Psoas muscle (tissue), 8 donors: ENCODE results near the gene MYO5C. TPM values are rescaled to one million over a fixed set of nuclear protein-coding genes. Genes with fewer than 3 reads are reported as not detected.

Experiments
- ATAC-seq, 4 donors: fragments of 200-7000 bp; cut with Tn5 transposase; one replicate each; pipeline ENCODE4 v1.9.1; 2020; ENCODE audit warnings: moderate library complexity in 3 of 4, mild to moderate bottlenecking in 2 of 4
- DNase-seq, 2 donors: peaks; one replicate each; pipeline ENCODE4 v3.0.0-alpha.2; 2020
- H3K27ac ChIP-seq: fragments of 200-600 bp; one replicate; pipeline ENCODE4 v1.8.0; 2022
- H3K27me3 ChIP-seq, 3 donors: fragments of 200-600 bp in 1 of 3; one replicate each; pipeline versions ENCODE4 v1.6.1 to v1.8.0; 2013 to 2022; ENCODE audit warnings: low read length in 2 of 3, mild to moderate bottlenecking in 2 of 3, moderate library complexity in 1 of 3; ENCODE audit not compliant: insufficient read depth in 3 of 3
- H3K36me3 ChIP-seq, 2 donors: fragments of 200-600 bp in 1 of 2; one replicate each; pipeline versions ENCODE4 v1.6.1 to v1.8.0; 2013 to 2022; ENCODE audit warnings: low read depth in 1 of 2, mild to moderate bottlenecking in 1 of 2, moderate library complexity in 1 of 2; ENCODE audit not compliant: insufficient read depth in 1 of 2
- H3K4me1 ChIP-seq: fragments of 200-600 bp; one replicate; pipeline ENCODE4 v1.8.0; 2022
- H3K4me3 ChIP-seq: fragments of 200-600 bp; one replicate; pipeline ENCODE4 v1.8.0; 2022; ENCODE audit warnings: mild to moderate bottlenecking
- H3K9me3 ChIP-seq: fragments of 200-600 bp; one replicate; pipeline ENCODE4 v1.8.0; 2022
- WGBS, 3 donors: extraction: QIAGEN DNeasy Blood & Tissue Kit; methylation state at CpG; one replicate each; pipeline versions ENCODE4 v1.1.6 to v1.1.7; 2013; 5-methylcytosine and 5-hydroxymethylcytosine counted together
- intact Hi-C, 2 donors: fragments of 100-400 bp; cut with DNase I; formaldehyde crosslinking; loops; one replicate each; pipeline versions ENCODE4 v1.11.0 to v1.14.2; 2022
- polyA plus RNA-seq, 3 donors: library from polyadenylated mRNA; stranded (reverse); fragments of 200-250 nt; gene quantifications; one replicate each; pipeline ENCODE4 v1.2.3, GENCODE V29; 2013
- total RNA-seq, 4 donors: library from RNA; stranded (reverse); fragmentation: NEBNext Ultra II Directional in 2 of 4; extraction: Animal tissue kit (Norgen Biotek cat#: 25700) in 2 of 4; gene quantifications; one replicate each; pipeline versions ENCODE4 v1.2.1 to v1.2.4, GENCODE V29; 2021 to 2023
- TF ChIP-seq, protein P1 (sequence below): fragments of 200-600 bp; IDR thresholded peaks from one replicate; pipeline ENCODE4 v1.8.0; 2022; ENCODE audit warnings: antibody characterized with exemption
- donor health status: healthy with polysubstance abuse.
- donor health status: DM: no; HTN: no; CAD: no; lungs with moderate emphysema.
- donor health status: Bipolar disorder and iron deficiency.
- donor health status: healthy.
- donor health status: DM: yes; HTN: yes; CAD: no.
- donor health status: DM: no; HTN: no; CAD: no.
- donor health status: DM: no; HTN: no; CAD: no.
- donor health status: DM: yes; HTN: yes; CAD: no.

Gene MYO5C
- total and polyA plus RNA-seq, 7 donors, result 0.53 to 3.0 (median 1.2) TPM

- 79 to 86% (median 86%) methylated on average over 3 of the region's 3 CpGs for WGBS, 3 donors
- intact Hi-C loops, result loop anchor here (10.0 kb wide), 3 partner anchors 80 to 190 kb away; partner anchors contain the start of gene MYO5A (in 1 of the 2)
- ATAC-seq (no peak), DNase-seq (no peak)
- H3K36me3 ChIP-seq, result peaks cover 0 to 30% of the 10 kb centered on the region in 2 donors
- H3K4me3 ChIP-seq, result no peak overlapping the region
- H3K4me1 ChIP-seq, result peaks cover 6% of the 10 kb centered on the region
- H3K9me3 ChIP-seq, result no peaks in the 10 kb centered on the region
- no peaks in the 10 kb centered on the region for H3K27me3 ChIP-seq
- TF ChIP-seq, protein P1, sequence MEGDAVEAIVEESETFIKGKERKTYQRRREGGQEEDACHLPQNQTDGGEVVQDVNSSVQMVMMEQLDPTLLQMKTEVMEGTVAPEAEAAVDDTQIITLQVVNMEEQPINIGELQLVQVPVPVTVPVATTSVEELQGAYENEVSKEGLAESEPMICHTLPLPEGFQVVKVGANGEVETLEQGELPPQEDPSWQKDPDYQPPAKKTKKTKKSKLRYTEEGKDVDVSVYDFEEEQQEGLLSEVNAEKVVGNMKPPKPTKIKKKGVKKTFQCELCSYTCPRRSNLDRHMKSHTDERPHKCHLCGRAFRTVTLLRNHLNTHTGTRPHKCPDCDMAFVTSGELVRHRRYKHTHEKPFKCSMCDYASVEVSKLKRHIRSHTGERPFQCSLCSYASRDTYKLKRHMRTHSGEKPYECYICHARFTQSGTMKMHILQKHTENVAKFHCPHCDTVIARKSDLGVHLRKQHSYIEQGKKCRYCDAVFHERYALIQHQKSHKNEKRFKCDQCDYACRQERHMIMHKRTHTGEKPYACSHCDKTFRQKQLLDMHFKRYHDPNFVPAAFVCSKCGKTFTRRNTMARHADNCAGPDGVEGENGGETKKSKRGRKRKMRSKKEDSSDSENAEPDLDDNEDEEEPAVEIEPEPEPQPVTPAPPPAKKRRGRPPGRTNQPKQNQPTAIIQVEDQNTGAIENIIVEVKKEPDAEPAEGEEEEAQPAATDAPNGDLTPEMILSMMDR, result no peak
- H3K27ac ChIP-seq, result no peak overlapping the region
Measured at GRCh38 chr15:52334491-52335160, 39.0 kb upstream of the MYO5C start.

DNA sequence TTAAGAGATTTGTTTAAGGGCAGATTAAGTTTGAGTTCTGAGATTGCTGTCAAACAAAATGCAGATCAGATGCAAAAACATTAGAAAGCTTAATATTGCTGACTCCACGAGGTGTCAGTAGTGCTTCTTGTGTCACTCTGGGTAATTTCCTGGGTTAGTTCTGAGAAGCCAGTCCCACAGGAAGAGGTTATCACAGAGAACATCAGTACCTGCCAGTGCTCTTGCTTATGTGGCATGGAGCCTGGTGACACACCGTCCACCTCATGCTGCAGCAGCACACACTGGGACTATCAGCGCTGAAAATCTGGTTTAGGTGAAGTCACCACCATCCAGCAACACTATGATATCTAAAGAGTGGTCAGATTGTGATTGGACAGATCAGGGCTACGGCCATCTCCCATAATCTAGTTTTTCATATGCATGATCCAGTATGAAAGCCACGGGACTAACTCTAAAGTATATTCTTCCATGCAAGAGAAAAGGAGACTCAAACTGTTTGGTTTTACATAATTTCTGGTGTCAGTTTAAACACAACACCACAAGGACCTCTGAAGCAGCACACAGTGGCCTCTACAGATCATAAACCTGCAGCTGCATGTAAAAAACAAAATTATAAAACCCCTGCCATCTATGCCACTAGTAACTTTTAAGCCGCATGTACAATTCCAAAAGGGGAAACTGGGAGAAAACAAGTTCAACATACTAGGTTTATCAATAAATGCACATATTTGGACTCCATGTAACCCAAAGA, 36.1 kb upstream of the MYO5C start:
- H3K4me1 ChIP-seq, result peaks cover 9% of the 10 kb centered on the region
- H3K9me3 ChIP-seq, result no peaks in the 10 kb centered on the region
- H3K36me3 ChIP-seq, result peaks cover 0 to 52% of the 10 kb centered on the region in 2 donors
- H3K27ac ChIP-seq, result no peak overlapping the region
- H3K4me3 ChIP-seq, result no peak overlapping the region
- TF ChIP-seq, protein P1, result peak; percentile 30
- WGBS, 3 donors, result 61 to 64% (median 64%) methylated on average over 6 of the region's 6 CpGs
- ATAC-seq, result peak; percentile 71 to 91 (median 83)
- DNase-seq, result no peak
- no peaks in the 10 kb centered on the region for H3K27me3 ChIP-seq
- intact Hi-C loops, result loop anchor here (10.0 kb wide), 3 partner anchors 77 to 193 kb away; partner anchors contain the start of gene MYO5A (in 1 of the 2)

- H3K36me3 ChIP-seq, result peaks cover 0 to 60% of the 10 kb centered on the region in 2 donors
- TF ChIP-seq, protein P1, result no peak
- ATAC-seq (no peak), DNase-seq (no peak)
- no peak overlapping the region for H3K4me3 ChIP-seq
- H3K27me3 ChIP-seq, result no peaks in the 10 kb centered on the region
- H3K9me3 ChIP-seq, result no peaks in the 10 kb centered on the region
- intact Hi-C loops, result loop anchor here (5.0 to 10.0 kb wide), 4 partner anchors 75 to 402 kb away; partner anchors contain the start of gene MYO5A (in 1 of the 2)
- H3K27ac ChIP-seq, result no peak overlapping the region
- WGBS, 3 donors, result 96 to 97% (median 96%) methylated on average over 1 of the region's 1 CpG
- peaks cover 7% of the 10 kb centered on the region for H3K4me1 ChIP-seq
Measured at GRCh38 chr15:52329987-52330386, 34.4 kb upstream of the MYO5C start.

- Histone ChIP-seq H3K27ac (no peak overlapping the region), H3K36me3 (peaks cover 0 to 52% of the 10 kb centered on the region in 2 donors), H3K4me3 (no peak overlapping the region), H3K9me3 (no peaks in the 10 kb centered on the region), H3K4me1 (peaks cover 7% of the 10 kb centered on the region), H3K27me3 (no peaks in the 10 kb centered on the region)
- intact Hi-C loops, result loop anchor here in 1 of 2 donors (5.0 kb wide), 1 partner anchor 403 kb away; no protein-coding TSS in a partner anchor
- TF ChIP-seq, protein P1, result no peak
- WGBS, 3 donors, result 34 to 49% (median 39%) methylated on average over 2 of the region's 2 CpGs
- DNase-seq, result no peak
- ATAC-seq, result peak in 1 of 4 donors; percentile 47
Measured at GRCh38 chr15:52329150-52329549, 33.5 kb upstream of the MYO5C start.
